Activated CD4-positive, alpha-beta T cell treated with anti-CD3 and anti-CD28 coated beads, Interleukin-2, amount 10 ng/mL, durations not matched to agents 24 days and 14 days (primary cell): ENCODE measurements around the gene COPZ1. TPM values are rescaled to one million over a fixed set of nuclear protein-coding genes. Genes with fewer than 3 reads are reported as not detected.
A peak's percentile ranks its signal among the peaks of the same experiment; 100 is the strongest.

Experiments used
- DNase-seq: peaks from one replicate; pipeline ENCODE4 v3.0.0; 2022
- H3K27ac Mint-ChIP-seq: one replicate; pipeline ENCODE4 v1.8.0; 2022; ENCODE audit warnings: mild to moderate bottlenecking, mixed read lengths
- H3K27me3 Mint-ChIP-seq: one replicate; pipeline ENCODE4 v1.8.0; 2022; ENCODE audit warnings: mixed read lengths
- H3K36me3 Mint-ChIP-seq: one replicate; pipeline ENCODE4 v1.8.0; 2022; ENCODE audit warnings: low read depth, mild to moderate bottlenecking, mixed read lengths
- H3K4me1 Mint-ChIP-seq: one replicate; pipeline ENCODE4 v1.8.0; 2021; ENCODE audit warnings: mixed read lengths
- H3K4me3 Mint-ChIP-seq: one replicate; pipeline ENCODE4 v1.8.0; 2022; ENCODE audit warnings: mild to moderate bottlenecking, moderate library complexity, mixed read lengths
- H3K9me3 Mint-ChIP-seq: one replicate; pipeline ENCODE4 v1.8.0; 2021; ENCODE audit warnings: mixed read lengths
- intact Hi-C: fragments of 100-400 bp; cut with micrococcal nuclease; formaldehyde crosslinking; loops from one replicate; pipeline ENCODE4 v1.15.1; 2023
- total RNA-seq: library from RNA; stranded (reverse); gene quantifications from 2 replicates; pipeline ENCODE4 v1.2.3, GENCODE V29; 2022

The COPZ1 gene
- total RNA-seq, 1 donor from 2014 or later: 116 TPM

DNA sequence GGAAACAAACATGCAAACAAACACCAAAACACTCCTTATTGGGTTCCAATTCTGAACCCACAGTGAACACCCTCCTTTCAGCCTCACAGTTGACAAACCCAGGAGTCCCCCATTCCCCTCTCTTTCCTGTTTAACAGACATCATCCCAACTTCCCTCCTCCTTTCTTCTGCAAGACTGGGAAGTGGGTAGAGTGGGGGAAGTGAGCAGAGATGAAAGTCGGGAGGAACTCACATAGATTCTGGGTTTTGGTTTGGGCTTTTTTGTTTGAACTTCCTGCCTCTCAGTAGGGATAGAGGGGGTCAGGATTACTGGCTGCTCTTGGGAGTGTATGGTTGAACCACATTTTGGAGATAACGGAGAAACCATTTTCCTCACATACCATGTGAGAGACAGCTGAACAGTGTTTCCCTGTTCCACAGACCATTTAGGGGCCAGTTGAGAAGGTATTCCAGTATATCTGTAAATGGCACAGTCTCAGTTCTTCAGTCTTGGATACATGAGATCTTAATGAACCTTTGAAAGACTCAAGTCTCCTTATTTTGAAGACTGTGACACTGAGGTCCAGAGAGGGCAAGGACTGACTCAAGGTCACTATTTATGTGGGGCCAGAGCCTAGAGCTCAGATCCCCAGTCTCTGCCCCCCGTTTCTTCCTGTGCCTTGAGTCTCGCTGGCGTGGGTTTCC, 43.2 kb downstream of the COPZ1 start:
- peaks cover 8% of the 10 kb centered on the region for H3K27me3 Mint-ChIP-seq
- peaks cover 42% of the 10 kb centered on the region for H3K4me1 Mint-ChIP-seq
- DNase-seq: no peak
- peak overlapping the region; percentile 38 for H3K27ac Mint-ChIP-seq
- intact Hi-C loops: loop anchor here (1.0 to 10.0 kb wide), 6 partner anchors 32 to 363 kb away; partner anchors contain the start of genes COPZ1, HOXC8 and HOXC9
- no peaks in the 10 kb centered on the region for H3K36me3 Mint-ChIP-seq
- no peaks in the 10 kb centered on the region for H3K9me3 Mint-ChIP-seq
- H3K4me3 Mint-ChIP-seq: peak overlapping the region; percentile 65

DNA sequence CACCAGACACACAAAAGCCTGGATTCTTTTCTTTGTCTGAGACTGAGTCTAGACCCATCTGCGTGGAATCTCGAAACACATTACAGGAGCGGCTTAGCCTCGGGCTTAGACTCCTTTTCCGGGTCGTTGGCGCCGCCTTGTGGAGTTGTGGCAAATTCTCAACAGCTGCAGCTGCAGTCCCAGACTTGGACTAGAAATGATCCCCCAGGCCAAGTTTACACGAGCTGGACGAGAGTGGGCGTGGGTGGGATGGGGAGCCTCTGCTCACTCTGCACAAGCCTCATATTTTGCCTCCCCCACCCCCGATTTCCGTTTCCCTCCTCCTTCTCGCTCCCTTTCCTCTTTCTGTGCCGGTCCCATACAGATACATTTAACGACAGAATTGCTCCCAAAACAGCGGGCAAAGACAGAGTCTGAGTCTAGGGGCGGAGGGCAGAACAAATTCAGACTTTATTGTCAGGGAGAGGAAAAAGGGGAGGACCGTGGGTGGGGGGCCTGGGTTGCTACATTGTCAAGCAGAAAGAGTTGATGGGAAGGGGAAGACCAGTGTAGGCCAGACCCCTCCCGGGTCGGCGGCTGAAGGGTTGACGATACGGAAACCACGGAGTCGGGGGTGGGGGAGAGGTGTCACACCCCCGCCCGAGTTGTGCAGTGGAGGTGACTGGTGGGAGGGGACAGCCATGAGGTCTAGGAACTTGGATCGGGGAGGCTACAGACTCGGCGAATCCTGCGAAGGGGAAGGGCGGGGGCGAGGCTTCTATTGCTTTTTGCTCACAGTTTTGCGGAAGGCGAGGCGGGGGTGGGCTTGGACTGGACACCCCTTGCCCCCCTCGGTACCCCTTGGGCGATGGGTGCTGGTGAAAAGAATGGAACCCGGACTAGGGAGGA, 44.0 kb downstream of the COPZ1 start:
- Mint-ChIP-seq H3K36me3 (no peaks in the 10 kb centered on the region), H3K27me3 (peaks cover 8% of the 10 kb centered on the region), H3K27ac (peak overlapping the region; percentile 38), H3K4me3 (peak overlapping the region; percentile 65), H3K4me1 (peaks cover 41% of the 10 kb centered on the region), H3K9me3 (no peaks in the 10 kb centered on the region)
- DNase-seq: peak; percentile 96
- intact Hi-C loops: loop anchor here (1.0 to 10.0 kb wide), 6 partner anchors 33 to 364 kb away; partner anchors contain the start of genes COPZ1, HOXC8 and HOXC9

- Mint-ChIP-seq H3K4me3 (peak overlapping the region; percentile 65), H3K4me1 (peaks cover 37% of the 10 kb centered on the region)
- DNase-seq: no peak
These were observed 44.7 kb downstream of the COPZ1 start for GRCh38 chr12:54369597-54370131.

DNA sequence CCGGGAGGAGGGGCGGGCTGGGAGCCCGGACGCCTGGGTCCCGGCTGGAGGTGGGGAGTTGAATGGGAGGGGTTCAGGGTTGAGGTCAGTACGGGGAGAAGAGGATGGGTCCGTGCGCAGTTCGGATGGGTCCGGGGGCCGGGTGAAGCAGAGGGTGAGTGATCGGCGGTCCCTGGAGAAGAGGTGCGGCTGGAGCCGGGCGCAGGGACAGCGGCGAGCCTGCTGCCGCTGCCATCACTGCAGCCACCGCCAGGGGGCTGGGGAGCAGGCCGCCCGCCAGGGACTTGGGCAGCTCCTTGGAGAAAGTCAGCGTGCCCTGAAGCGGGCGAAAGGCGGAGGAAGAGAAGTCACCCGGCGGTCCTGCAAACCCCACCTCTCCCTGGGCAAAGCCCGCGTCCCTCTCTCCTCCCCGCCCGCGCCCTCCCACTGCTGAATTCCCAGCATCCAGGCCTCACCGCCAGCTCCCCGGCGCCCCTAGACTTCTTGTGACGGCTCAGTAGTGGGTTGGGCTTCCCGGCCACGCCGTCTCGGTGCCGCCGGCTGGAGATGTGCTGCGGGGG, 45.3 kb downstream of the COPZ1 start:
- peaks cover 8% of the 10 kb centered on the region for H3K27me3 Mint-ChIP-seq
- H3K4me3 Mint-ChIP-seq: peak overlapping the region; percentile 40
- no peaks in the 10 kb centered on the region for H3K36me3 Mint-ChIP-seq
- H3K9me3 Mint-ChIP-seq: no peaks in the 10 kb centered on the region
- intact Hi-C loops: no loop called here
- H3K4me1 Mint-ChIP-seq: peaks cover 34% of the 10 kb centered on the region
- peak; percentile 78 for DNase-seq
- H3K27ac Mint-ChIP-seq: no peak overlapping the region

More at GRCh38 chr12:54369597-54370131, 44.7 kb downstream of the COPZ1 start:
- H3K27ac Mint-ChIP-seq: no peak overlapping the region
- no peaks in the 10 kb centered on the region for H3K9me3 Mint-ChIP-seq
- intact Hi-C loops: loop anchor here (2.0 to 10.0 kb wide), 3 partner anchors 45 to 365 kb away; partner anchors contain the start of genes COPZ1, HOXC8 and HOXC9
- peaks cover 8% of the 10 kb centered on the region for H3K27me3 Mint-ChIP-seq
- H3K36me3 Mint-ChIP-seq: no peaks in the 10 kb centered on the region

DNA sequence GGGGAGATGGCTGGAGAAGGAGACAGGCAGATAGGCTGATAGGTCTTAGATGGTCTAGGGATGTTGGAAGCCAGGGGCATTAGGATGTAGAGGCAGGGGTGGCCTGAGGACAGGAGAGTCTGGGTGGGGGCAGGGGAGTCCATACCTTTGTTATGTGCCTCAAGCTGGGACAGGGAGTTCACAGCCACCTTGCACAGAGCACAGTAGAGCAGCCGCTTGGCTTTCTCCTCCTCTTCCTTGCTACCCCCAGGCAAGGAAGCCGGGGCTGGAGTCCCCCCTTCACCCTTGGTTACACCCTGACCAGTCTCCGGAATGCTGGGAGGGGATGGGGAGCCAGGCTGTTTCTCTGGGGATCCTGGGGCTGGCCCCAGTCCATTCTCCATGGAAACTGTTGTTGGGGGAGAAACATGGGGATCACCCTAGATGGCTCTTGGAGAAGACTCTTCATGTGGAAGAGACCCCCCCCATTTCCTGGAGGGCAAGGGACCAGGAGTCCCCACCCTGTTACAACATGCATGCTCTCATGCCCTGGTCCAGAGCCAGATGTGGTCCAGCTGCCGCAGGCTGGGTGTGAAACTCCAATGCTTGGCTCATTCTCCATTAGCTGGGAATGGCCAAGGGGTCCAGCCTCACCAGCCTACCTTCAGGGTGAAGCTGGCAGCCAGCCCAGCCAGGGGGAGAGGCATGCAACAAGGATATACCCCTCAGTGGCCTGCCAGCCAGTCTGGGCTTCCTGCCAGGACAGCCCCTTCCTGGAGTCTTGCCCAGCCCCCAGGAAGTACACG, 46.6 kb downstream of the COPZ1 start:
- Mint-ChIP-seq H3K36me3 (no peaks in the 10 kb centered on the region), H3K27me3 (peaks cover 10% of the 10 kb centered on the region), H3K27ac (peak overlapping the region; percentile 35), H3K9me3 (no peaks in the 10 kb centered on the region), H3K4me1 (peaks cover 34% of the 10 kb centered on the region), H3K4me3 (no peak overlapping the region)
- DNase-seq: no peak
- intact Hi-C loops: no loop called here

DNA sequence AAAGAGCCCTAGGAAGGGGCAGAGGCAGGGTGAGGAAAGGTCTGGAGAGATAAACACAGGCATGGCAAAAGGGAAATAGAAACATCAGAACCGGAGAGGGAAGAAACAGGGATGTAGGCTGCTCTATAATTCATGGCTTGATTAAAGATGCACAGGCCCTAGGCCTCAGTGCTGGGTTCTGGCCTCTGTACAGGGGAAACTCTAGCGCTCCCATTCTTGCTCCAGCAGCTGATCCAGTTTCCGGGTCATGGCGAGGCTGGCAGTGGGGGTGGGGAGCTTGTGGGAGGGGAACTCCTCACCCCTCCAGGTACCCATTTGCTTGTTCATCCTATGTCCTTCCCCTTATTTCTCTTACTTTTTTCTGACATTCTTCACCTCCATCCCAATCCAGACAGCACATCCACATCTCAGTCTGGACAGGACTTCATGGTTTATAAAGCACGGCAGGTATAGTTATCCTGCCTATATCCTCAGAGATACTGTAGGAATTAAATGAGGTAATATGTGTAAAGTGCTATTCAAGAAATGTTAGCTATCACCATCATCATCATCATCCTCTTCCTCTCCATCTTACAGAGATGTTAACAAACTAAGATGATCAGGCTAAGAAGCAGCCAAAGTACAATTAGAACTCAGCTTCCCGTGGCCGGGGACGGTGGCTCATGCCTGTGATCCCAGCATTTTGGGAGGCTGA, 47.3 kb downstream of the COPZ1 start:
- Mint-ChIP-seq H3K27me3 (peaks cover 9% of the 10 kb centered on the region), H3K9me3 (no peaks in the 10 kb centered on the region), H3K4me3 (no peak overlapping the region), H3K36me3 (no peaks in the 10 kb centered on the region), H3K27ac (peak overlapping the region; percentile 35), H3K4me1 (peaks cover 35% of the 10 kb centered on the region)
- no peak for DNase-seq
- intact Hi-C loops: no loop called here

DNA sequence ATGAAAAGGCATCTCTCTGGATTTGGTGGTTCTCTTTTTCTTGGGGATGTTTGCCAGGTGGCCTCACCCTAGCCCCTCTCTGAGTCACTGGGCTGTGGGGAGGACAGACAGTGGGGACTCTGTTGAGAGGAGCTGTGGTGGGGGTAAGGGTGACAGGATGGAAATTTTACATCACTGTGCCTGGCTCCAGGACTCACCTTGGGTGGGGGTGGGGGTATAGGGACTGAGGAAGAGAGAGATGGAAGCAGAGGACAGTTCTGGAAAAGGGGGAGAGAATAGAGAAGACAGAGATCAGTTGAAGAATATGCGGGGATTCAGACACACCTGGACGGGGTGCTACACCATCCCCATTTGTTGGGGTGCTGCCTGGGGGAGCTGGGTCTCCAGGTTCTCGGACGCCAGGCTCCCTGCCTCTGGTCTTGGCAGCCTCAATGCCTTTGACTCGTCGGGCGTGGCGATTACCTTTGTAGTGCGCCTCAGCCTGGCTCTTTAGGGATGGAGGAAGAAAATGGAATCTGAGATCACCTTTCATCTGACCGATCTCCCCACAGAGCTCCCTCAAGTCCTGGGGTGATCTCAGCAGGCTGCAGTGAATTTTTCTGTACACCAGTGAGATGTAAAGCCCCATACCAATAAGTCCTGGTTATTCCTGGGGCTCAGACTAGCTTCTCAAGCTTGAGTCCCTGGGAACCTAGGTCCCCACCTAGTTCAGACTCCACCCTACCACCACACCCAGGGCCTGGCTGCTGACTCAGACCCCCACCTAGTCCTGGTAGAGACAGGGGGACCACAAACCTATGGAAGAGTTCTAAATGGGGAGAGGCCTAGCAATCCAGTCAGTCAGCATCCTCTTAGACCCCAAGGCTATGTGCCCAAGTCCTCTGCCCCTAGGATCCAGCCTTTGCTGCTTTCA, 49.0 kb downstream of the COPZ1 start:
- no peak for DNase-seq
- Mint-ChIP-seq H3K36me3 (no peaks in the 10 kb centered on the region), H3K4me3 (no peak overlapping the region), H3K9me3 (no peaks in the 10 kb centered on the region), H3K4me1 (peaks cover 30% of the 10 kb centered on the region), H3K27me3 (peaks cover 8% of the 10 kb centered on the region), H3K27ac (no peak overlapping the region)
- intact Hi-C loops: no loop called here

GRCh38 chr12:54374562-54375258, 49.8 kb downstream of the COPZ1 start:
- Mint-ChIP-seq H3K4me3 (no peak overlapping the region), H3K4me1 (peaks cover 30% of the 10 kb centered on the region), H3K27me3 (peaks cover 8% of the 10 kb centered on the region), H3K27ac (no peak overlapping the region), H3K9me3 (no peaks in the 10 kb centered on the region), H3K36me3 (no peaks in the 10 kb centered on the region)
- intact Hi-C loops: no loop called here
- no peak for DNase-seq

DNA sequence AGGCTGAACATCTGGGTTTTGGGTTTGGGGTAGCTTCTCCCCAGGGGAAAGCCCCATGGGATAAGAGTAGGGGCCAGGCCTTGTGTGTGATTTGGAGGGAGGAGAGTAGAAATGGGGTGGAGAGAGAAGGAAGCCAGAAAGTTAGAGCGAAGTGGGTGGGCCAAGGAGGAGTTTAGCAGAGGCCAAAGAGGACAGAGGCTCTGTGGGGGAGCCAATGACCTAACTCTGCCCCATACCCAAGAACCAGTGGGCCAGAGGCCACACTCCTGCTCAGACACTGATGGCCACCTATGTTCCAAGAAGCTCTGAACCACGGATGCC, 50.3 kb downstream of the COPZ1 start:
- no peak overlapping the region for H3K27ac Mint-ChIP-seq
- no peaks in the 10 kb centered on the region for H3K36me3 Mint-ChIP-seq
- DNase-seq: no peak
- no peak overlapping the region for H3K4me3 Mint-ChIP-seq
- intact Hi-C loops: no loop called here
- H3K27me3 Mint-ChIP-seq: peaks cover 8% of the 10 kb centered on the region
- no peaks in the 10 kb centered on the region for H3K9me3 Mint-ChIP-seq
- peaks cover 32% of the 10 kb centered on the region for H3K4me1 Mint-ChIP-seq

DNA sequence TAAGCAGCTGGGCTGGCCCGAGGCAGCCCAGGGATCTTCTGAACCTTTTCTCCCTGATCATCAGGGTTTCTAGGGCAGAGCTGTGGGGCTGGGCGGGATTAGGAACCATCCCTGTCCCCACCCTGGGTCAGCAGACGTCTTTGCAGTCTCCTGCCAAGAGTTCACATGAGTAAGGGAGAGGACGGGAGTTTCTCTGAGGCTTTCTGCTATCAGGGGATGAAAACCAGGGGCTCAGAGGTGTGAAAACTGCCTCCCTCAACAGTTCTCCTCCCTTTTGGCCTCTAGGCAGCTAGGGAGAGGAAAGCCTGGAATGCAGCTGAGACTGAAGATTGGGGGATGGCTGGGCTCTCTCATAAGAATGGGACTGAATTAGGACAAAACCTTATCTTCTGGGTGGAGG, 51.7 kb downstream of the COPZ1 start:
- H3K4me3 Mint-ChIP-seq: no peak overlapping the region
- H3K36me3 Mint-ChIP-seq: no peaks in the 10 kb centered on the region
- peaks cover 8% of the 10 kb centered on the region for H3K27me3 Mint-ChIP-seq
- no peaks in the 10 kb centered on the region for H3K9me3 Mint-ChIP-seq
- peaks cover 32% of the 10 kb centered on the region for H3K4me1 Mint-ChIP-seq
- H3K27ac Mint-ChIP-seq: no peak overlapping the region
- DNase-seq: no peak
- intact Hi-C loops: no loop called here

GRCh38 chr12:54377007-54377406, 52.1 kb downstream of the COPZ1 start:
- DNase-seq: no peak

More at GRCh38 chr12:54377007-54377406, 52.1 kb downstream of the COPZ1 start:
- Mint-ChIP-seq H3K27me3 (peaks cover 8% of the 10 kb centered on the region), H3K4me1 (peaks cover 28% of the 10 kb centered on the region), H3K36me3 (no peaks in the 10 kb centered on the region), H3K9me3 (no peaks in the 10 kb centered on the region), H3K27ac (no peak overlapping the region), H3K4me3 (no peak overlapping the region)
- intact Hi-C loops: no loop called here
